GM12801 (cell line): Measurements from ENCODE around the gene GAD2.

Source experiments
- CTCF ChIP-seq: IDR thresholded peaks from one replicate; pipeline ENCODE4 v1.5.1; 2011; ENCODE audit warnings: control low read depth; ENCODE audit not compliant: insufficient read length; ENCODE audit errors: extremely low read depth

GAD2 gene

GRCh38 chr10:26291721-26292480 is 75.3 kb downstream of the GAD2 start:
- TF ChIP-seq CTCF: no peak

- no peak for TF ChIP-seq CTCF
These were observed 79.8 kb downstream of the GAD2 start for GRCh38 chr10:26296360-26296759.

GRCh38 chr10:26300001-26300400 is 83.4 kb downstream of the GAD2 start:
- no peak for TF ChIP-seq CTCF

GRCh38 chr10:26303366-26303765 is 86.8 kb downstream of the GAD2 start:
- TF ChIP-seq CTCF: no peak

GRCh38 chr10:26310361-26310760 is 93.8 kb downstream of the GAD2 start:
- no peak for TF ChIP-seq CTCF

- no peak for TF ChIP-seq CTCF
These were observed 94.9 kb downstream of the GAD2 start for GRCh38 chr10:26311383-26311940.

- TF ChIP-seq CTCF: no peak
These were observed 97.9 kb downstream of the GAD2 start for GRCh38 chr10:26314265-26315013.
